K562 (cell line): Measurements from ENCODE around the gene LAMA3. TPM values are rescaled to one million over a fixed set of nuclear protein-coding genes. Genes with fewer than 3 reads are reported as not detected.

Source experiments
- ATF1 ChIP-seq, 2 experiments: fragments of 450-650 bp in 1 of 2; IDR thresholded peaks; 2 replicates each; pipeline ENCODE4 v1.6.1; 2016; ENCODE audit warnings: missing compliant biosample characterization in 1 of 2, missing genetic modification characterization in 1 of 2
- CXXC5 ChIP-seq: fragments of 250-450 bp; sonication (Bioruptor Pico); IDR thresholded peaks from 2 replicates; pipeline ENCODE4 v1.8.0; 2022; ENCODE audit warnings: inconsistent platforms, mild to moderate bottlenecking, moderate library complexity
- HDAC3 ChIP-seq: fragments of 450-650 bp; IDR thresholded peaks from 2 replicates; pipeline ENCODE4 v1.6.1; 2018; ENCODE audit warnings: borderline replicate concordance, mild to moderate bottlenecking, moderate library complexity; ENCODE audit not compliant: partially characterized antibody
- HDAC8 ChIP-seq: fragments of 450-650 bp; IDR thresholded peaks from 2 replicates; pipeline ENCODE4 v1.6.1; 2016; ENCODE audit warnings: mild to moderate bottlenecking, missing genetic modification characterization, moderate library complexity, missing compliant biosample characterization
- L3MBTL2 ChIP-seq: fragments of 450-650 bp; IDR thresholded peaks from 2 replicates; pipeline ENCODE4 v1.6.1; 2016; ENCODE audit warnings: mild to moderate bottlenecking, moderate library complexity
- MAFF ChIP-seq: IDR thresholded peaks from 2 replicates; pipeline ENCODE4 v1.6.1; 2012; ENCODE audit warnings: low read length, improper control_type of control experiment
- MCM3 ChIP-seq: fragments of 450-650 bp; IDR thresholded peaks from 2 replicates; pipeline ENCODE4 v1.6.1; 2016
- NBN ChIP-seq: fragments of 450-650 bp; IDR thresholded peaks from 2 replicates; pipeline ENCODE4 v1.6.1; 2016; ENCODE audit warnings: low read depth, mild to moderate bottlenecking
- NCOR1 ChIP-seq: fragments of 450-650 bp; IDR thresholded peaks from 2 replicates; pipeline ENCODE4 v1.6.1; 2016; ENCODE audit warnings: mild to moderate bottlenecking, moderate library complexity
- NEUROD1 ChIP-seq: fragments of 150-350 bp; IDR thresholded peaks from 2 replicates; pipeline ENCODE4 v1.6.1; 2014; ENCODE audit warnings: borderline replicate concordance, low read length, low read depth; ENCODE audit not compliant: partially characterized antibody
- NR4A1 ChIP-seq, 2 experiments: fragments of 250-450 bp in 1 of 2; fragments of 450-650 bp in 1 of 2; sonication (Bioruptor Pico) in 1 of 2; IDR thresholded peaks; 2 replicates each; pipeline versions ENCODE4 v1.4.0 to v1.6.1; 2016 to 2020; ENCODE audit warnings: mild to moderate bottlenecking in 2 of 2, missing compliant biosample characterization in 1 of 2, missing genetic modification characterization in 1 of 2, moderate library complexity in 1 of 2
- RFX7 ChIP-seq: fragments of 250-450 bp; sonication (Bioruptor Pico); IDR thresholded peaks from 2 replicates; pipeline ENCODE4 v1.5.1; 2021; ENCODE audit warnings: mild to moderate bottlenecking
- SRF ChIP-seq, 2 experiments: fragments of 250-450, 450-650 bp in 1 of 2; sonication (Bioruptor Pico) in 1 of 2; sonication (generic) in 1 of 2; formaldehyde crosslinking; IDR thresholded peaks; 2 replicates each; pipeline versions ENCODE4 v1.5.0 to v1.5.1; 2020 to 2022; ENCODE audit warnings: mild to moderate bottlenecking in 1 of 2, missing genetic modification reagents in 1 of 2
- STAT5B ChIP-seq: fragments of 250-450 bp; sonication (Bioruptor Pico); IDR thresholded peaks from 2 replicates; pipeline ENCODE4 v1.8.0; 2021; ENCODE audit warnings: mild to moderate bottlenecking, inconsistent platforms
- TAL1 ChIP-seq: fragments of 450-650 bp; IDR thresholded peaks from 2 replicates; pipeline ENCODE4 v1.6.1; 2016; ENCODE audit warnings: mild to moderate bottlenecking
- ZNF561 ChIP-seq: fragments of 450-650 bp; formaldehyde crosslinking; conservative IDR thresholded peaks from 2 replicates; pipeline ENCODE4 v1.4.0; 2020; ENCODE audit warnings: mild to moderate bottlenecking, moderate library complexity
- ZNF766 ChIP-seq: fragments of 200-800 bp; sonication (Bioruptor generic); conservative IDR thresholded peaks from 2 replicates; pipeline ENCODE4 v1.6.1; 2016; ENCODE audit warnings: missing genetic modification characterization, missing compliant biosample characterization
- polyA plus RNA-seq, 8 experiments: library from polyadenylated mRNA; depleted of rRNA in 4 of 8; stranded (reverse) in 5 of 8; unstranded in 3 of 8; fragments of >200 nt; fragmentation: Nextera tagmentation in 2 of 8; fragmentation: Illumina TruSeq in 1 of 8; extraction: Ambion mirVana in 2 of 8; extraction: Trizol in 1 of 8; gene quantifications; 2 replicates each; pipeline versions ENCODE4 v1.2.1 to v1.2.3, GENCODE V29; 2011 to 2014; ENCODE audit warnings: inconsistent platforms in 1 of 8, missing spikeins in 1 of 8
- total RNA-seq, 7 experiments: library from RNA; depleted of rRNA in 6 of 7; stranded (reverse); fragments of >200 nt in 6 of 7; fragmentation: Illumina TruSeq in 2 of 7; extraction: Trizol in 2 of 7; gene quantifications; 2 replicates each; pipeline versions ENCODE4 v1.2.1 to v1.2.3, GENCODE V29; 2011 to 2021; ENCODE audit warnings: low replicate concordance in 1 of 7
- TF ChIP-seq, protein P1 (sequence below): fragments of 450-650 bp; IDR thresholded peaks from 2 replicates; pipeline ENCODE4 v1.6.1; 2016; ENCODE audit warnings: borderline replicate concordance
- TF ChIP-seq, protein P2 (sequence below): sonication (generic); formaldehyde crosslinking; IDR thresholded peaks from 2 replicates; pipeline ENCODE4 v1.8.1; 2022; ENCODE audit warnings: missing genetic modification reagents
- TF ChIP-seq, protein P3 (sequence below): fragments of 450-650 bp; formaldehyde crosslinking; IDR thresholded peaks from 2 replicates; pipeline ENCODE4 v1.4.0; 2020; ENCODE audit warnings: mild to moderate bottlenecking, moderate library complexity
- TF ChIP-seq, protein P4 (sequence below), 2 experiments: IDR thresholded peaks; 2 replicates each; pipeline ENCODE4 v1.6.1; 2012; ENCODE audit warnings: improper control_type of control experiment in 2 of 2, low read depth in 2 of 2, low read length in 2 of 2, borderline replicate concordance in 1 of 2

Gene LAMA3
- total and polyA plus RNA-seq, 9 of the 15 experiments (the other 6 are each of a cell fraction or from before 2014, with no cell fraction given): 0.07 TPM; not detected in 8

DNA sequence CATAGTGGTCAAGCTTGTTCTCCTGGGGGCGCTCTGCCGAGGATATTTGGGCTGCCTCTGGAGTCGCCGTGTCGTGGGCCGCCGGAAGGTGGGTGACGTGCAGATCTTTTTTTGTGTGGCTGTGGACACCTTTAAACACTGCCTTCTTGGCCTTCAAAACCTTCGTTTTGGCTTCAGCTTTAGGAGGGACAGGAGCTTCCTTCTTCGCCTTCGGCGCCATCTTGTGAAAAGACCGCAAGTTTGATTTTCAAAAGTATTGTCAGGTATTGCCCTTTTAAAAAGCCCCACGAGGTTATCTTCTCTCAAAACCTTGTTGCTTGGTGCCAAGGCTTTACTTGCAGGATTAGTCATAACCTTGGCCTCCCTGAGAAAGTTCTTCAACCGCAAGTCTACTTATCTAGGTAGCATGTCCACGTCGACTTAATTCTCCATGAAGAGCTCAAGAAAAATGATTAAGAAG is 20.8 kb downstream of the LAMA3 start (continued):
- TF ChIP-seq TAL1: peak; percentile 71
- 0 out of 2 replicates have a peak, but pooled peaks have one; percentile 2 for TF ChIP-seq MAFF
- TF ChIP-seq, protein P1, sequence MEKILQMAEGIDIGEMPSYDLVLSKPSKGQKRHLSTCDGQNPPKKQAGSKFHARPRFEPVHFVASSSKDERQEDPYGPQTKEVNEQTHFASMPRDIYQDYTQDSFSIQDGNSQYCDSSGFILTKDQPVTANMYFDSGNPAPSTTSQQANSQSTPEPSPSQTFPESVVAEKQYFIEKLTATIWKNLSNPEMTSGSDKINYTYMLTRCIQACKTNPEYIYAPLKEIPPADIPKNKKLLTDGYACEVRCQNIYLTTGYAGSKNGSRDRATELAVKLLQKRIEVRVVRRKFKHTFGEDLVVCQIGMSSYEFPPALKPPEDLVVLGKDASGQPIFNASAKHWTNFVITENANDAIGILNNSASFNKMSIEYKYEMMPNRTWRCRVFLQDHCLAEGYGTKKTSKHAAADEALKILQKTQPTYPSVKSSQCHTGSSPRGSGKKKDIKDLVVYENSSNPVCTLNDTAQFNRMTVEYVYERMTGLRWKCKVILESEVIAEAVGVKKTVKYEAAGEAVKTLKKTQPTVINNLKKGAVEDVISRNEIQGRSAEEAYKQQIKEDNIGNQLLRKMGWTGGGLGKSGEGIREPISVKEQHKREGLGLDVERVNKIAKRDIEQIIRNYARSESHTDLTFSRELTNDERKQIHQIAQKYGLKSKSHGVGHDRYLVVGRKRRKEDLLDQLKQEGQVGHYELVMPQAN: no peak
- no peak for TF ChIP-seq ATF1 (CRISPR knock-in tag; IDR thresholded peaks at IDR 0.05)
- TF ChIP-seq ATF1 (tag; IDR thresholded peaks at IDR 0.05): peak; percentile 13; the same call in 1 of the 2 replicates
- TF ChIP-seq, protein P2, sequence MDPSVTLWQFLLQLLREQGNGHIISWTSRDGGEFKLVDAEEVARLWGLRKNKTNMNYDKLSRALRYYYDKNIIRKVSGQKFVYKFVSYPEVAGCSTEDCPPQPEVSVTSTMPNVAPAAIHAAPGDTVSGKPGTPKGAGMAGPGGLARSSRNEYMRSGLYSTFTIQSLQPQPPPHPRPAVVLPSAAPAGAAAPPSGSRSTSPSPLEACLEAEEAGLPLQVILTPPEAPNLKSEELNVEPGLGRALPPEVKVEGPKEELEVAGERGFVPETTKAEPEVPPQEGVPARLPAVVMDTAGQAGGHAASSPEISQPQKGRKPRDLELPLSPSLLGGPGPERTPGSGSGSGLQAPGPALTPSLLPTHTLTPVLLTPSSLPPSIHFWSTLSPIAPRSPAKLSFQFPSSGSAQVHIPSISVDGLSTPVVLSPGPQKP (CRISPR knock-in tag): no peak
- TF ChIP-seq MCM3: no peak
- peak; percentile 80 for TF ChIP-seq ZNF766
- peak; percentile 57 for TF ChIP-seq NCOR1
- no peak for TF ChIP-seq NR4A1 (CRISPR knock-in tag; IDR thresholded peaks at IDR 0.05)
- TF ChIP-seq NR4A1 (tag; IDR thresholded peaks at IDR 0.05): peak; percentile 78
- peak; percentile 65; the same call in 1 of the 2 replicates for TF ChIP-seq CXXC5 (CRISPR knock-in tag)
- no peak for TF ChIP-seq HDAC8 (tag)
- TF ChIP-seq RFX7 (CRISPR knock-in tag): no peak
- peak in 1 of 2 experiments; percentile 59; a peak in 1 of 4 replicates for TF ChIP-seq SRF (CRISPR knock-in tag; IDR thresholded peaks at IDR 0.05)
- no peak for TF ChIP-seq STAT5B (CRISPR knock-in tag)
- TF ChIP-seq L3MBTL2: peak; percentile 98
- TF ChIP-seq NEUROD1: peak; percentile 34
- TF ChIP-seq NBN: no peak
- TF ChIP-seq ZNF561 (CRISPR knock-in tag): no peak
- TF ChIP-seq, protein P3, sequence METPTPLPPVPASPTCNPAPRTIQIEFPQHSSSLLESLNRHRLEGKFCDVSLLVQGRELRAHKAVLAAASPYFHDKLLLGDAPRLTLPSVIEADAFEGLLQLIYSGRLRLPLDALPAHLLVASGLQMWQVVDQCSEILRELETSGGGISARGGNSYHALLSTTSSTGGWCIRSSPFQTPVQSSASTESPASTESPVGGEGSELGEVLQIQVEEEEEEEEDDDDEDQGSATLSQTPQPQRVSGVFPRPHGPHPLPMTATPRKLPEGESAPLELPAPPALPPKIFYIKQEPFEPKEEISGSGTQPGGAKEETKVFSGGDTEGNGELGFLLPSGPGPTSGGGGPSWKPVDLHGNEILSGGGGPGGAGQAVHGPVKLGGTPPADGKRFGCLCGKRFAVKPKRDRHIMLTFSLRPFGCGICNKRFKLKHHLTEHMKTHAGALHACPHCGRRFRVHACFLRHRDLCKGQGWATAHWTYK: 0 out of 2 replicates have a peak, but pooled peaks have one; percentile 21
- no peak for TF ChIP-seq HDAC3
- TF ChIP-seq, protein P4, sequence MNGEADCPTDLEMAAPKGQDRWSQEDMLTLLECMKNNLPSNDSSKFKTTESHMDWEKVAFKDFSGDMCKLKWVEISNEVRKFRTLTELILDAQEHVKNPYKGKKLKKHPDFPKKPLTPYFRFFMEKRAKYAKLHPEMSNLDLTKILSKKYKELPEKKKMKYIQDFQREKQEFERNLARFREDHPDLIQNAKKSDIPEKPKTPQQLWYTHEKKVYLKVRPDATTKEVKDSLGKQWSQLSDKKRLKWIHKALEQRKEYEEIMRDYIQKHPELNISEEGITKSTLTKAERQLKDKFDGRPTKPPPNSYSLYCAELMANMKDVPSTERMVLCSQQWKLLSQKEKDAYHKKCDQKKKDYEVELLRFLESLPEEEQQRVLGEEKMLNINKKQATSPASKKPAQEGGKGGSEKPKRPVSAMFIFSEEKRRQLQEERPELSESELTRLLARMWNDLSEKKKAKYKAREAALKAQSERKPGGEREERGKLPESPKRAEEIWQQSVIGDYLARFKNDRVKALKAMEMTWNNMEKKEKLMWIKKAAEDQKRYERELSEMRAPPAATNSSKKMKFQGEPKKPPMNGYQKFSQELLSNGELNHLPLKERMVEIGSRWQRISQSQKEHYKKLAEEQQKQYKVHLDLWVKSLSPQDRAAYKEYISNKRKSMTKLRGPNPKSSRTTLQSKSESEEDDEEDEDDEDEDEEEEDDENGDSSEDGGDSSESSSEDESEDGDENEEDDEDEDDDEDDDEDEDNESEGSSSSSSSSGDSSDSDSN (IDR thresholded peaks at IDR 0.05; ENCODE audit: borderline replicate concordance in 1 of 2, low read depth in 2 of 2, low read length in 2 of 2): no peak
